HUES6 (cell line): ENCODE results near the gene TRMT1.

ENCODE experiments used
- H3K27ac ChIP-seq: 2 replicates; pipeline ENCODE4 v1.7.0; 2013; ENCODE audit warnings: low read depth, mild to moderate bottlenecking, low read length, inconsistent platforms
- H3K27me3 ChIP-seq: 2 replicates; pipeline ENCODE4 v1.6.1; 2013; ENCODE audit warnings: low read length; ENCODE audit not compliant: control insufficient read depth, insufficient read depth
- H3K36me3 ChIP-seq: 2 replicates; pipeline ENCODE4 v1.6.1; 2013; ENCODE audit warnings: low read length; ENCODE audit not compliant: control insufficient read depth, insufficient read depth
- H3K4me1 ChIP-seq: 2 replicates; pipeline ENCODE4 v1.6.1; 2013; ENCODE audit warnings: low read length; ENCODE audit not compliant: control insufficient read depth, insufficient read depth
- H3K4me3 ChIP-seq: 2 replicates; pipeline ENCODE4 v1.5.1; 2013; ENCODE audit warnings: low read depth, low read length
- H3K9ac ChIP-seq: one replicate; pipeline ENCODE4 v1.6.1; 2013; ENCODE audit warnings: mild to moderate bottlenecking, low read length
- H3K9me3 ChIP-seq: 2 replicates; pipeline ENCODE4 v1.6.1; 2013; ENCODE audit warnings: low read depth, low read length; ENCODE audit not compliant: control insufficient read depth, insufficient read depth

The TRMT1 gene

DNA sequence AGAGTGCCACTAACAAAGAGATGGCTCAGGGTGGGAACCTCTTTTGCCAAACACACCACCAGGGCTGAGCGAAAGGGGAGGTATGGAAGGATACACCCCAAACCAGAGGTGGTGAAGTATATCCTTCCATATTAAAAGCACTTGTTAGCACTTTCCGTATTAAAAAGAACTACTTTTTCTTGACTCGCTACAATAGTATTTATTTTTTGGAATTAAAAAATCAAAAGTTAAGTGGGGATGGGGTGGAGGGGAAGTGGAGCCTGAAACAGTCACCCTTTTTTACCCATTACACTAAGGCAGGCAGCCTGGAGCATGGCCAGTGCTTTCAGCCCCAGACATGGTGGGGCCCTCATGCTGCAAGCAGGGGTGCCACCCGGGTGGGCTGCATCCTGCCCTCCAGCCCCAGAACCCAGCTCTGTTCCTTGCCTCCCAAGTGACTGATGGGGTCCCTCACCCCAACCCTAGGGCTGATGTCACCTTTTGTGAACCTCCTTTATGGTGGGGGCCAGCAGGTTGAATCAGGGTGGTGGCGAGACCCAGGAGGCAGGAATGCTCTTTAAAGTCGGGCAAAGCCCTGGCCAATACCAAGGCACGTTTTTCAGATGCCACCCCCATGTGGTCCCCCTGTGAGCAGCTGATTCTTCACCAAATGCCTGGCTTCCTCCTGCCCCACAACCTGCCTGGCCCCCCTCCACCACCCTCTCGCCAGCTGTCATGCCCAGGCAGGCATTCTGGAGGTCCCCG is 44.9 kb downstream of the TRMT1 start:
- no peaks in the 10 kb centered on the region for H3K36me3 ChIP-seq
- H3K4me1 ChIP-seq, result peaks cover 13% of the 10 kb centered on the region; the same call in 1 of the 2 replicates
- H3K9me3 ChIP-seq, result no peaks in the 10 kb centered on the region
- H3K9ac ChIP-seq, result no peak overlapping the region
- peaks cover 39% of the 10 kb centered on the region; the same call in 1 of the 2 replicates for H3K27me3 ChIP-seq
- no peak overlapping the region for H3K4me3 ChIP-seq
- H3K27ac ChIP-seq, result no peak overlapping the region

DNA sequence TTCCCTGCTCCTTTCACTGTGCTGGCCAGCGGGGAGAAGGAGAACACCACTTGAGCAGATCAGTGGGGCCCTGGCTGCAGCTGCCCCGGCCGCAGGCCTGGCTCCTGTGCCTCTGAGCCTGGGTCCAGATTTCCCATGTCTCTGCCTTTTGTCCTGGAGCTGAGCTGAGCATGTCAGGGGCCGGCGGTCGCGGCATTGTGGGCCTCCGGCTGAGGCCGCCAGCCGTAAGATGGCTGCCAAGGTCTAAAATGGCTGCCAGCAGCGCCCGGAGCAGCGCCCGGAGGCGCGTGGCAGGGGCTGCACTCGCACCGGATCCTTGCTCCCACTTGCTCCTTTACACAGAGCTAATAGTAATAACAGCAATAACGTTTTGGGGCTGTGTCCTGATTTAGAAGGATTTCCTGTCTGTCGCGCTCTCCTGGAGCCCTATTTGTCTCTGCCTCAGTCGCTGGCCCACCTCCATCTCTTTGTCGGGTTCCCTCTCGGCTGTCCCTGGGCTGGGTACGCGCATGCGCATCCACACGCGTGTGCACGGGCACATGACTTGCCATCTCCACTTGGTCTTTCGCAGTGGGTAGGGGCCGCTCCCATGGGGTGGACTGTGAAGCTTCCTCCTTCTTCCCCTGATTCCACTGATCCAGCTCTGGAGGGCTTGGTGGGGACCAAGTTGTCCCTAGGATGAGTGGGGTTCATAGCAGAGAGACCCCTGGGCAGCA is 46.0 kb downstream of the TRMT1 start:
- Histone ChIP-seq H3K27me3 (peaks cover 32% of the 10 kb centered on the region; the same call in 1 of the 2 replicates), H3K9ac (no peak overlapping the region), H3K9me3 (no peaks in the 10 kb centered on the region), H3K36me3 (no peaks in the 10 kb centered on the region), H3K4me1 (peaks cover 7% of the 10 kb centered on the region; the same call in 1 of the 2 replicates), H3K4me3 (no peak overlapping the region), H3K27ac (no peak overlapping the region)

DNA sequence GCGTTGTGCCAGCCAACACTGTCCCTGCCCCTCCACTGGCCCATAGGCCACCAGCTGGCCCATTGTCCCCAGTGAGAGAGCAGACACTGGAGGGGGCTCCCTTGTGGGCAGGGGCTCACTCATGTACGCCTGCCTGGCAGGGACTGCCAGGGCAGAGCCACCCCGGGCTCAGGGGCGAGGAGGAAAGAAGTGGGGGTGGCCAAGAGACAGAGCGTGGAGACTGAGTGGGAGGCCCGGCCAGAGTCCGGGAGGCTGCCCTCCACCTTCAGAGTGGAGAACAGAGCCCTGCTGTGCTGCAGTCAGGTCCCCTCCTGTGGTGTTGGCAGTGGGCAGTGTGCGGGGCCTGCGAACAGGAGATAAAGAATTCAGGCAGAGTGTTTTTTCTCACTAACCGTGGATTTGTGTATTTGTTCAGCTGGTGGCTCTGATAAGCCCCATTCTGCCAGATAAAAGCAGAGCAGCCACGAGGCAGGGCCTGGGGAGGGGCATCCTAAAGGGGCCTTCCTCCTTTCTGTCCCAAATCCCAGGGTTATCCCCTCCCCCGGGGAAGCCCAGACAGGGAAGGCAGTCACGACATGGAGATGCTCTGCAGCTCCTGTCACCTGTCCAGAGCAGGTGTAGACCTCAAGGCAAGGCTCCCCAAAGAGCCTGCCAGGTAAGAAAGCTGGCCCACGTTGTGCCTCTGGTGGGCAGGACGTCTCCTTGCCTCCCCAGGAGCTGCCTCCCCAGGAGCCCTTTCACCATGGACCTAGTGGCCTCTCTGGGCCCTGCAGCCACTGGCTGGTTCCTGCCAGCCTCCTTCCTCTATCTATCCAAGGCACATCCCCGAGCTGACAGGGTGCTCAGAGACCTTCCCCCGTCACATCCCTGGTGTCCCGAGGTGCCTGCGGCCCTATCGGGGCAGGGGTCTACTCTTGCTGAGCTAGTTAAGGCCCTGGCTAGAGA is 46.9 kb downstream of the TRMT1 start:
- Histone ChIP-seq H3K27ac (no peak overlapping the region), H3K36me3 (no peaks in the 10 kb centered on the region), H3K9ac (no peak overlapping the region), H3K4me3 (no peak overlapping the region), H3K27me3 (peaks cover 31% of the 10 kb centered on the region; the same call in 1 of the 2 replicates), H3K9me3 (no peaks in the 10 kb centered on the region), H3K4me1 (peaks cover 7% of the 10 kb centered on the region; the same call in 1 of the 2 replicates)

DNA sequence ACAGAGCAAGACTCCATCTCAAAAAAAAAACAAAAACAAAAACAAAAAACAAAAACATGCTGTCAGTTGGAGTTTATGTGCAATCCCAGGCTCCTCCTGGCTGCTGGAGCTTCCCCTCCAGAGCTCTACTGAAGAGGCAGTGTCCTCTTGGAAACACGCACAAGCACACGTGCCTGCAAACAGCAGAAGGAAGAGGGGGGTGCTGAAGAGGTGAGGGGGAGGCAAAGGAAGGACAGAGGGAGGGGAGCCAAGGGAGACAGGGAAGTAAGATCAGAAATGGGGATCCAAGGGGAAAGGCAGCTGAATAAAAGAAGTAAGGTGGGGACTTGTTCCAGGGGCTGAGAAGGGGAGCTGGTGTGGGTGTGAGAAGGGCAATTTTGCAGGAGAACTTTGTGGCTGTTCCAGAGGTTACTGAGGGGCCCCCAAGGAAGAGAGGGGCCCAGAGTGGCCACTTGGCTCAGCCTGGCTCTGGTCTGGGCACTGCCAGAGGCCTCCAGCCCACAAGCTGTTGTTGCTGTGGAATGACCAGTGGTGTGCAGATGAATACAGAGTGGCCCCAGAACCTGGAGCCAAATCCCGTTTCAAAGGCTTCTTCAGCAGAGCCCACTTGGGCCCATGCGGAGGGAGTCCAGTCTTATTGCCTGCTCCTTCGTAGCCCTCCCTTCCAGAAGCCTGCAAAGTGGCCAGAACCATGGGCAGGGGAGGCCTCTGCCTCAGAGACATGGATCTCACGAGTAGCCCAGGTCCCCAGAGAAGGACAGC is 48.3 kb downstream of the TRMT1 start:
- H3K9ac ChIP-seq, result no peak overlapping the region
- H3K36me3 ChIP-seq, result no peaks in the 10 kb centered on the region
- no peak overlapping the region for H3K27ac ChIP-seq
- H3K9me3 ChIP-seq, result no peaks in the 10 kb centered on the region
- peaks cover 44% of the 10 kb centered on the region for H3K27me3 ChIP-seq
- H3K4me3 ChIP-seq, result no peak overlapping the region
- H3K4me1 ChIP-seq, result peaks cover 7% of the 10 kb centered on the region; the same call in 1 of the 2 replicates

DNA sequence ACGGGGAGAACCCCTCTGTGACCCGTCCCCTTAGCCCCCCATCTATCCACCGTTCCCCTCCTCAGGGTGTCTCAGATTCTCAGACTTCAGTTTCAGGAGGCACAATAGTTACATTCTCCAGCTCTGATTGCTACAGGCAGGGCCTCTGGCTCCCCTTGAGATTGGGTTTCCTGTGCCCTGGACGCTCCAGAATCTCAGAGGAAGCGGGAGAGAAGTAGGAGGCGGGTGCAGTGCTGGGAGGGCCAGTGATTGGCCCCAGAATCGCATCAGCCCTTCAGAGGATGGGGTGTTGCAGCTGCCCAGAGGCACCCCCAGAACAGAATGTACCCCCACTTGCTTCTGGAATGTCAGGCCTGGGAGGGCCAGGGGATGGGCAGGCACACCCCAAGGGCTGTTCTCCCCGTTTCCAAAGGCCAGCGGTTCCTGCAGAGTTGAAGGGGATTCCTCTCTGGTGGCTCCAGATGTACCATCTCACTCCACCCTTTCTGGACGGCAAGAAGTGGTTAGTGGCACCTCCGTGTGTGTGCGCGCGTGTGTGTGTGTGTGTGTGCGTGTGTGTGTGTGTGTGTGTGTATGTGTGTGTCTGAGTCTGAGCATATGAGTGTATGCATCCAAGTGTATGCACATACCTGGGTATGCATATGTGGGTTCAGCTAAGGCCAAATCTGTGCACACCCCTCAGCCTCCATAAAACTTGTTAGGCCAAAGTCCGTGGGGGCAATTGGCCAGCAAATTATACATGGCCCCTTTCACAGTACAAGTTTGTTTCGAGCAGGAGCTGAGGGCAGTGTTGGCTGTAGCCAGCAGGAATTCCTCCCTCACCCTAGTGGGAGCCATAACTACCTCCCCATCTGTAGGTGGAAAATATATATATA is 49.4 kb downstream of the TRMT1 start:
- Histone ChIP-seq H3K4me1 (peaks cover 7% of the 10 kb centered on the region; the same call in 1 of the 2 replicates), H3K27ac (no peak overlapping the region), H3K27me3 (peaks cover 55% of the 10 kb centered on the region), H3K9ac (no peak overlapping the region), H3K9me3 (no peaks in the 10 kb centered on the region), H3K36me3 (no peaks in the 10 kb centered on the region), H3K4me3 (no peak overlapping the region)

DNA sequence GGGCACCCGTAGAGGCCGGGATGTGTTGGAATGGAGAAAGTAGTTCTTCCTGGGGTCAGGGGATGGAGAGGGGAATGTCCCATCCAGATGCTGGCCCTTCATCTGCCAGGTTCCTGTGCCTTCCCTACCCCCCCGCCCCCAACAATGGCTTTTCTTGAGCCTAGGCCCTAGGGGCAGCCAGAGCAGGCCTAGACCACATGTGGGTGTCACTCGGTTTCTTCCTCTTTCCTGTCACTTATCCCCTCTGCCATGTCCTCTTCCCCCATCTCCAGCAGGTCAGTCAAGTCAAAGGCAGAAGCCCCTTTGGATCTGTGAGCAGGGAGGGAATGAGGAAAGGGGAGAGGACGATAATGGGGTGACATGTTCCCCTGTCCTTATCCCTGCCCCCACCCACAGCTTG is 50.3 kb downstream of the TRMT1 start:
- Histone ChIP-seq H3K9me3 (no peaks in the 10 kb centered on the region), H3K4me1 (peaks cover 7% of the 10 kb centered on the region; the same call in 1 of the 2 replicates), H3K27me3 (peaks cover 62% of the 10 kb centered on the region), H3K9ac (no peak overlapping the region), H3K36me3 (no peaks in the 10 kb centered on the region), H3K4me3 (no peak overlapping the region), H3K27ac (no peak overlapping the region)

DNA sequence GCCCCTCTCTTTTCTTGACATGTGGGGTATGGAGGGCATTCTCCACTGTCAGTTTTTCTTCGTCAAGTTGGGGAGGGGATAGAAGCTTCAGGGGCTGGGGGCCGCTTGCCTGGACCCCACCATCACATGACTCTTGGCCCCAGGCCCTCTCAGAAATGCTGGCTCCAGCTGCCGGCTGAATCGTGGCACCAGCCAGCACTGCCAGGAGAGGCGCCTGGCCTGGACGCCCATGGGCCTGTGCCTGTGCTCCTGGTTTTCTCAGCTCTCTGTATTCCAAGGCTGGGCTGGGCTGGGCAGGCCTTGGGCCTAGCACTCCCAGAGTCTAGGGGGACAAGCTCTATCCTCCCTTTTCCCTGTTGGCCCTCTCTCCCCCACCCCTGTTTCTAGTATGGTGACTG is 52.4 kb downstream of the TRMT1 start:
- Histone ChIP-seq H3K27ac (no peak overlapping the region), H3K9ac (no peak overlapping the region), H3K36me3 (no peaks in the 10 kb centered on the region), H3K27me3 (peaks cover 75% of the 10 kb centered on the region), H3K9me3 (no peaks in the 10 kb centered on the region), H3K4me3 (no peak overlapping the region), H3K4me1 (peaks cover 15% of the 10 kb centered on the region)

DNA sequence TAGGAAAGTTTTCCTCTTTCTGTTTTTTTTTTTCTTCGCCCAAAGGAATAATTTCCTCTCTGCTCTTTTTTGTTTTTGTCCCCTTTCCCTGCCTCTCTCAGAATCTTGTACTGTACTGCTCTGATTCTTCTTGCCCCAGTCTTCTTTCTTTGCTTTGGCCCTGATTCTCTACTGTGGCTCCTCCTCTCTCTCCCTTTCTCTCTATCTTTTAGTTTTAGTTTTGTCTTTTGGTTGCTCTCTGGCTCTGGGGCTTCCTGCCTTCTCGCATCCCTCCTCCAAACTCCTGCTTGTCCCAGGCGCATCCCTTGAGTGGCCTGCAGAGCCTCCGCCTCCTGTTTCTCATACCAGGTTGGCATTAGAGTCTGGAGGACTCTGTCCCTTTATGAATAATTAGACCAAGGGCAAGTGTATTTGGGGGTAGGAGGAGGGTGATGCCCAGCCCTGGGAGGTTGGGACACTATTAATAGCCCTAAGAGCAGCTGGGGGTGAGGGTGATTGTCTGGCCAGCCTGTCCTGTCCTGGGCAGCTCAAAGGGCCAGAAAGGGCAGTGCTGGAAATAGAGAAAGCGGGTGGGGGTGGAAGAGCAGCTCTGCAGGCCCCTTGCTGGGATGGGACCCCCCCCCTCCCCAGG is 53.0 kb downstream of the TRMT1 start:
- no peak overlapping the region for H3K4me3 ChIP-seq
- H3K36me3 ChIP-seq, result no peaks in the 10 kb centered on the region
- peaks cover 75% of the 10 kb centered on the region for H3K27me3 ChIP-seq
- no peak overlapping the region for H3K27ac ChIP-seq
- no peaks in the 10 kb centered on the region for H3K9me3 ChIP-seq
- peaks cover 21% of the 10 kb centered on the region for H3K4me1 ChIP-seq
- no peak overlapping the region for H3K9ac ChIP-seq

DNA sequence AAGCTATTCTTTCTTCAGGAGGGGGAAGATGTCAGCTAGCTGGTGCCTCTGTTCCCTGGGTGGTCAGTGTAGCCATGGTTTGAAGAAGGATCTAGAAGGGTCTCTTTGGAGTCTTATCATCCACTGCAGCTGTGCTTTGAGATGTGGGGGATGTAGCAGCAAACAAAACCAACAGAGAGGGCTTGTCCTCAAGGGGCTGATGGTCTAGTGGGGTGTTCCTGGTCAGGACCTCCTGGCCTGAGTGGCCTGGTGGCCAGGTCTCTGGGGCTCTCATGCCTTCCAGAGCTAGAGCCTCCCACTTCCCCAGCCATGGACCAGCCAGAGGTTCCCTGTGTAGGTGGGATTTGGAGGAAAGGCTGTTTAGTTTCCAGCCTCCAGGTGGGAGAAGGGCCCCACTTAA is 54.2 kb downstream of the TRMT1 start:
- Histone ChIP-seq H3K27me3 (peaks cover 82% of the 10 kb centered on the region), H3K9ac (no peak overlapping the region)

More for the DNA sequence above, 54.2 kb downstream of the TRMT1 start:
- H3K4me3 ChIP-seq, result no peak overlapping the region
- no peaks in the 10 kb centered on the region for H3K36me3 ChIP-seq
- H3K4me1 ChIP-seq, result peaks cover 27% of the 10 kb centered on the region
- no peaks in the 10 kb centered on the region for H3K9me3 ChIP-seq
- H3K27ac ChIP-seq, result no peak overlapping the region
